Right lobe of liver (tissue), 4 donors: ENCODE results near the gene KCNJ4.

Experiments
- POLR2A ChIP-seq: fragments of 450-650 bp; IDR thresholded peaks from one replicate; pipeline ENCODE4 v1.6.1; 2017; ENCODE audit warnings: antibody characterized with exemption, mild to moderate bottlenecking
- TF ChIP-seq, protein P1 (sequence below), 4 donors: fragments of 200-600 bp in 3 of 4; fragments of 450-650 bp in 1 of 4; IDR thresholded peaks; one replicate each; pipeline versions ENCODE4 v1.5.1 to v1.8.0; 2016 to 2022; ENCODE audit warnings: antibody characterized with exemption in 4 of 4, mild to moderate bottlenecking in 2 of 4
- donor health status: DM: no; HTN: no; CAD: no.
- donor health status: DM: no; HTN: no; CAD: no.
- donor health status: DM: no; HTN: yes; CAD: no.

DNA sequence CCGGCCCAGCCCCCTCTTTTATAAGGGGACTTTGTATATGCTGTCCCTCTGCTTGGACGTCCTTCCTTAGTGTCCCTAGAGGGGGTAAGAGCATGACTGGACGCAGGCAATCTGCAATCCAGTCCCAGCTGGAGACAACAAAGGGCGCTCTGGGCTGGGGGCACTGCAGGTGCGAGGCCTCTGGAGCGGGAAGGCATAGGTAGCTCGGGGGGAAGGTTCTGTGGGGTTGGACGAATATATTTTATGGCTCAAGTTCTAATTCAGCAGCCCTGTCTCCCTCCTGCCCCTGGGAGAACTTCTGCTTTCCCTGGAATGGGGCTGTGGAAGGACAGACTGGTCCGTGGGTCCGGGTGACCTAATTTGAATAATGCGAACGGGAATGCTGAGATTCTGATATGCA lies 40.0 kb downstream of the KCNJ4 start:
- no peak for TF ChIP-seq POLR2A
- TF ChIP-seq, protein P1, sequence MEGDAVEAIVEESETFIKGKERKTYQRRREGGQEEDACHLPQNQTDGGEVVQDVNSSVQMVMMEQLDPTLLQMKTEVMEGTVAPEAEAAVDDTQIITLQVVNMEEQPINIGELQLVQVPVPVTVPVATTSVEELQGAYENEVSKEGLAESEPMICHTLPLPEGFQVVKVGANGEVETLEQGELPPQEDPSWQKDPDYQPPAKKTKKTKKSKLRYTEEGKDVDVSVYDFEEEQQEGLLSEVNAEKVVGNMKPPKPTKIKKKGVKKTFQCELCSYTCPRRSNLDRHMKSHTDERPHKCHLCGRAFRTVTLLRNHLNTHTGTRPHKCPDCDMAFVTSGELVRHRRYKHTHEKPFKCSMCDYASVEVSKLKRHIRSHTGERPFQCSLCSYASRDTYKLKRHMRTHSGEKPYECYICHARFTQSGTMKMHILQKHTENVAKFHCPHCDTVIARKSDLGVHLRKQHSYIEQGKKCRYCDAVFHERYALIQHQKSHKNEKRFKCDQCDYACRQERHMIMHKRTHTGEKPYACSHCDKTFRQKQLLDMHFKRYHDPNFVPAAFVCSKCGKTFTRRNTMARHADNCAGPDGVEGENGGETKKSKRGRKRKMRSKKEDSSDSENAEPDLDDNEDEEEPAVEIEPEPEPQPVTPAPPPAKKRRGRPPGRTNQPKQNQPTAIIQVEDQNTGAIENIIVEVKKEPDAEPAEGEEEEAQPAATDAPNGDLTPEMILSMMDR (IDR thresholded peaks at IDR 0.05) = no peak
